ENCODE data around the gene DIRAS1. TPM values are rescaled to one million over a fixed set of nuclear protein-coding genes. Genes with fewer than 3 reads are reported as not detected.

DIRAS1 gene
- total and polyA plus RNA-seq, 2 of the 8 experiments (the other 6 are each of a cell fraction or from before 2014, with no cell fraction given), result 20.2 to 22.3 TPM

DNA sequence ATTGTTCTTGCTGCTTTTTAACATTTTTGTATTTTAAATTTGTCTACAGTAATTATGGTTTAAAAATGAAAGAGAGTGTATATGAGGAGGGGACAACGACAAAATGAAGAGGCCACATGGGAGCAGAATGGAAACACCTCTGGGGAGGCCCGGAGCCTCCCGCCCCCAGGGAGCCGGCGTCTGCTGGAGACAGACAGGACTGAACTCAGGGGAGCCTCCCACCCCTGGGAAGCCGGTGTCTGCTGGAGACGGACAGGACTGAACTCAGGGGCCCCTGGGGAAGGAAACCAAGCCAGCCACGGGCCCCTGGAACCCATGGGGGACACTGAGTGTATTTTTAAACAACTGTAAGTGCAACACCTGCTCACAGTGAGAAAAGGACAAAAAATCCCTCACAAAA is 35.3 kb upstream of the DIRAS1 start:
- H2BK15ac ChIP-seq (ENCODE audit: low read length), result no peak overlapping the region
- no peak overlapping the region for H2BK12ac ChIP-seq (ENCODE audit: low read depth, low read length)
- no peak overlapping the region for H2BK20ac ChIP-seq (ENCODE audit: low read length)
- WGBS, 2 experiments (ENCODE audit: extremely low coverage in 1 of 2, insufficient coverage in 1 of 2, insufficient read length in 1 of 2, insufficient replicate concordance in 2 of 2, low coverage in 1 of 2, low lambda C conversion rate in 2 of 2, missing lambda C conversion rate in 1 of 2), result 91% methylated on average over 8 of the region's 8 CpGs; no CpG with 5 or more reads in 1 of the 2 experiments
- peaks cover 17 to 54% (median 36%) of the 10 kb centered on the region in 4 experiments for H3K36me3 ChIP-seq (ENCODE audit: control insufficient read depth in 2 of 4, insufficient read depth in 4 of 4, low read length in 3 of 4)
- no peak overlapping the region for H2AFZ ChIP-seq (ENCODE audit: low read length)
- no peak overlapping the region for H4K5ac ChIP-seq (ENCODE audit: insufficient read length, low read depth, low read length)
- DNase-seq (ENCODE audit: low read depth in 1 of 2, low spot score in 2 of 2) (no peak), FAIRE-seq (no peak)
- peaks cover 0 to 11% of the 10 kb centered on the region in 2 experiments for H4K20me1 ChIP-seq (replicated peaks in 1 of 2; ENCODE audit: control insufficient read depth in 1 of 2, insufficient read depth in 2 of 2, low read length in 2 of 2)
- H3K4me2 ChIP-seq (ENCODE audit: insufficient read depth in 1 of 2, low read depth in 2 of 2, low read length in 2 of 2), result no peak overlapping the region
- no peak overlapping the region for H2AK5ac ChIP-seq (ENCODE audit: low read depth, low read length)
- H3K4ac ChIP-seq (replicated peaks; ENCODE audit: insufficient read length, low read depth, low read length), result no peak overlapping the region
- H3K14ac ChIP-seq (ENCODE audit: insufficient read length), result no peak overlapping the region
- ChIA-PET POLR2A (ENCODE audit: partially characterized antibody) (interaction anchor here (1.1 to 1.2 kb wide), 2 partner anchors 14 to 21 kb away, joined by 3 read pairs; no protein-coding TSS in a partner anchor), CTCF (ENCODE audit: partially characterized antibody) (interaction anchor here (1.0 kb wide), 1 partner anchor 108 kb away, joined by 5 read pairs; no protein-coding TSS in a partner anchor)
- no peak overlapping the region for H3K27ac ChIP-seq (ENCODE audit: low read depth, low read length)
- no peak overlapping the region for H3K56ac ChIP-seq (replicated peaks; ENCODE audit: insufficient read length, low read depth, low read length)
- no peak overlapping the region for H3K4me3 ChIP-seq (ENCODE audit: extremely low read depth in 1 of 4, insufficient read depth in 2 of 4, low read depth in 3 of 4, low read length in 4 of 4)
- H3K79me1 ChIP-seq (ENCODE audit: low read depth, low read length), result no peaks in the 10 kb centered on the region
- H3K9me3 ChIP-seq (ENCODE audit: insufficient read depth in 2 of 2, low read depth in 1 of 2, low read length in 1 of 2), result no peaks in the 10 kb centered on the region
- no peak overlapping the region for H2BK5ac ChIP-seq (ENCODE audit: low read depth, low read length)
- no peak overlapping the region for H4K8ac ChIP-seq (ENCODE audit: extremely low read depth, insufficient read depth, low read length)
- H3K23me2 ChIP-seq (ENCODE audit: low read depth, low read length), result no peaks in the 10 kb centered on the region
- no peaks in the 10 kb centered on the region for H3K27me3 ChIP-seq (replicated peaks in 1 of 4; ENCODE audit: control insufficient read depth in 3 of 4, extremely low read depth in 1 of 4, insufficient read depth in 3 of 4, low read length in 3 of 4)
- no peak overlapping the region for H3K9ac ChIP-seq (replicated peaks in 1 of 4; ENCODE audit: extremely low read depth in 1 of 4, low read depth in 3 of 4, low read length in 3 of 4)
- H4K91ac ChIP-seq (replicated peaks; ENCODE audit: insufficient read length, low read length), result no peak overlapping the region
- no peak overlapping the region for H3K23ac ChIP-seq (ENCODE audit: insufficient read length)
- no peaks in the 10 kb centered on the region for H3K4me1 ChIP-seq (replicated peaks in 1 of 4; ENCODE audit: control insufficient read depth in 3 of 4, insufficient read depth in 4 of 4, low read length in 3 of 4)
- H2BK120ac ChIP-seq (replicated peaks; ENCODE audit: low read depth, low read length), result no peak overlapping the region
- no peak overlapping the region for H3K18ac ChIP-seq (ENCODE audit: extremely low read depth, low read length)
- H3K79me2 ChIP-seq (ENCODE audit: control insufficient read depth in 1 of 2, insufficient read depth in 2 of 2, low read length in 2 of 2), result no peaks in the 10 kb centered on the region
- TF ChIP-seq SRF (IDR thresholded peaks at IDR 0.05; ENCODE audit: low read depth, low read length) (no peak), SP4 (IDR thresholded peaks at IDR 0.05; ENCODE audit: low read length) (no peak), SIX5 (IDR thresholded peaks at IDR 0.05; ENCODE audit: low read depth, low read length) (no peak), HDAC6 (IDR thresholded peaks at IDR 0.05; ENCODE audit: low read depth, low read length) (no peak), SP1 (IDR thresholded peaks at IDR 0.05; ENCODE audit: low read depth, low read length) (no peak), CTBP2 (IDR thresholded peaks at IDR 0.05; ENCODE audit: borderline replicate concordance, insufficient read depth, insufficient read length, low read length) (no peak), ZNF274 (IDR thresholded peaks at IDR 0.05; ENCODE audit: borderline replicate concordance, extremely low read depth, low read length) (no peak), BCL11A (IDR thresholded peaks at IDR 0.05; ENCODE audit: low read depth in 2 of 2, low read length in 2 of 2) (no peak), CBX8 (IDR thresholded peaks at IDR 0.05; ENCODE audit: borderline replicate concordance, low read depth, low read length) (no peak), ATF2 (IDR thresholded peaks at IDR 0.05; ENCODE audit: low read length) (no peak), SIN3A (conservative IDR thresholded peaks at IDR 0.05 in 1 of 2, IDR thresholded peaks at IDR 0.05 in 1 of 2; ENCODE audit: low read depth in 1 of 2, low read length in 2 of 2) (no peak)
- TF ChIP-seq, protein P1, sequence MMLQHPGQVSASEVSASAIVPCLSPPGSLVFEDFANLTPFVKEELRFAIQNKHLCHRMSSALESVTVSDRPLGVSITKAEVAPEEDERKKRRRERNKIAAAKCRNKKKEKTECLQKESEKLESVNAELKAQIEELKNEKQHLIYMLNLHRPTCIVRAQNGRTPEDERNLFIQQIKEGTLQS (IDR thresholded peaks at IDR 0.05; ENCODE audit: insufficient read depth, low read depth, low read length), result no peak

Data from H1 (cell line).